ENCODE results near the gene LRIG1.
A peak's percentile ranks its signal among the peaks of the same experiment; 100 is the strongest.
"Not testable (repeated sequence)": the region's sequence is repeated elsewhere in the genome, so short reads cannot be mapped to it uniquely, and the experiment has no call there.

Gene LRIG1

GRCh38 chr3:66426135-66426534 lies 74.7 kb downstream of the LRIG1 start:
- Mint-ChIP-seq H3K36me3 (ENCODE audit: low read depth) (peaks cover 22% of the 10 kb centered on the region), H3K4me3 (peak overlapping the region in 1 of 3 experiments; percentile 23), H3K27ac (peak overlapping the region; percentile 59 to 81 (median 64)), H3K9me3 (peaks cover 23% of the 10 kb centered on the region), H3K4me1 (peaks cover 79% of the 10 kb centered on the region), H3K27me3 (ENCODE audit: low read depth) (no peaks in the 10 kb centered on the region)
- TF ChIP-seq, protein P1, sequence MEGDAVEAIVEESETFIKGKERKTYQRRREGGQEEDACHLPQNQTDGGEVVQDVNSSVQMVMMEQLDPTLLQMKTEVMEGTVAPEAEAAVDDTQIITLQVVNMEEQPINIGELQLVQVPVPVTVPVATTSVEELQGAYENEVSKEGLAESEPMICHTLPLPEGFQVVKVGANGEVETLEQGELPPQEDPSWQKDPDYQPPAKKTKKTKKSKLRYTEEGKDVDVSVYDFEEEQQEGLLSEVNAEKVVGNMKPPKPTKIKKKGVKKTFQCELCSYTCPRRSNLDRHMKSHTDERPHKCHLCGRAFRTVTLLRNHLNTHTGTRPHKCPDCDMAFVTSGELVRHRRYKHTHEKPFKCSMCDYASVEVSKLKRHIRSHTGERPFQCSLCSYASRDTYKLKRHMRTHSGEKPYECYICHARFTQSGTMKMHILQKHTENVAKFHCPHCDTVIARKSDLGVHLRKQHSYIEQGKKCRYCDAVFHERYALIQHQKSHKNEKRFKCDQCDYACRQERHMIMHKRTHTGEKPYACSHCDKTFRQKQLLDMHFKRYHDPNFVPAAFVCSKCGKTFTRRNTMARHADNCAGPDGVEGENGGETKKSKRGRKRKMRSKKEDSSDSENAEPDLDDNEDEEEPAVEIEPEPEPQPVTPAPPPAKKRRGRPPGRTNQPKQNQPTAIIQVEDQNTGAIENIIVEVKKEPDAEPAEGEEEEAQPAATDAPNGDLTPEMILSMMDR (IDR thresholded peaks at IDR 0.05; ENCODE audit: unreplicated experiment in 3 of 3) = no peak

- peaks cover 74% of the 10 kb centered on the region for H3K4me1 Mint-ChIP-seq
- peak overlapping the region in 1 of 3 experiments; percentile 23 for H3K4me3 Mint-ChIP-seq
- TF ChIP-seq, protein P1 (IDR thresholded peaks at IDR 0.05; ENCODE audit: unreplicated experiment in 3 of 3) = no peak
- H3K27me3 Mint-ChIP-seq (ENCODE audit: low read depth) = no peaks in the 10 kb centered on the region
- peak overlapping the region; percentile 59 to 81 (median 64) for H3K27ac Mint-ChIP-seq
- H3K9me3 Mint-ChIP-seq = peaks cover 26% of the 10 kb centered on the region
- H3K36me3 Mint-ChIP-seq (ENCODE audit: low read depth) = peaks cover 27% of the 10 kb centered on the region
Observed at GRCh38 chr3:66425576-66426114, 75.2 kb downstream of the LRIG1 start.

GRCh38 chr3:66425032-66425431 lies 75.8 kb downstream of the LRIG1 start:
- TF ChIP-seq, protein P1 (IDR thresholded peaks at IDR 0.05; ENCODE audit: unreplicated experiment in 3 of 3) = no peak
- Mint-ChIP-seq H3K9me3 (peaks cover 32% of the 10 kb centered on the region), H3K27ac (peak overlapping the region; percentile 59 to 81 (median 64)), H3K4me1 (peaks cover 71% of the 10 kb centered on the region), H3K4me3 (peak overlapping the region in 1 of 3 experiments; percentile 21), H3K27me3 (ENCODE audit: low read depth) (no peaks in the 10 kb centered on the region), H3K36me3 (ENCODE audit: low read depth) (peaks cover 33% of the 10 kb centered on the region)

DNA sequence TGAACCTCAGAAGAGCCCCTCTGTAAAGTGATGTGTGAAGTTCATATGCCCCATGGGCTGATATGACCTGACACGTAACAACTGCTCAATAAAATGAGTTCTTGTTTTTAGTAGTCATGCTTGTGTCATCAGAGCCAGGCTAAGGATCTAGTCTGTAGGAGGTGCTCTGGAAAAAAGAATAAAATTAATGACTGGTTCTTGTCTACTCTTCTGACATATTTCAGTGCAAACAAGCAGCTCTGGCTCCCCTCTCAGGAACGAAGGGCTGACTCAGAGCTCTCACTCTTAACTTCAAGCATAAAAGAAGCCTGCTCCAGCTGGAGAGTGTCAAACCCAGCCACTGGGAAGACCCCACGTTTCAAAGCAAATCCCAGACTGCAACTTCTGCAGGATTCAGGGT lies 77.0 kb downstream of the LRIG1 start:
- no peak overlapping the region for H3K4me3 Mint-ChIP-seq
- peaks cover 65% of the 10 kb centered on the region for H3K4me1 Mint-ChIP-seq
- peaks cover 35% of the 10 kb centered on the region for H3K9me3 Mint-ChIP-seq
- H3K36me3 Mint-ChIP-seq (ENCODE audit: low read depth) = peaks cover 46% of the 10 kb centered on the region
- peak overlapping the region in 2 of 3 experiments; percentile 56 to 59 for H3K27ac Mint-ChIP-seq
- H3K27me3 Mint-ChIP-seq (ENCODE audit: low read depth) = no peaks in the 10 kb centered on the region
- TF ChIP-seq, protein P1 (IDR thresholded peaks at IDR 0.05; ENCODE audit: unreplicated experiment in 3 of 3) = no peak

GRCh38 chr3:66421893-66422292 lies 78.9 kb downstream of the LRIG1 start:
- not testable (repeated sequence) for H3K27me3 Mint-ChIP-seq (ENCODE audit: low read depth); H3K4me3 Mint-ChIP-seq; H3K27ac Mint-ChIP-seq
- H3K36me3 Mint-ChIP-seq (ENCODE audit: low read depth) = peaks cover 56% of the 10 kb centered on the region
- peaks cover 35% of the 10 kb centered on the region for H3K9me3 Mint-ChIP-seq
- peaks cover 62% of the 10 kb centered on the region for H3K4me1 Mint-ChIP-seq

GRCh38 chr3:66421144-66421543 lies 79.7 kb downstream of the LRIG1 start:
- H3K27me3 Mint-ChIP-seq (ENCODE audit: low read depth) = not testable (repeated sequence)

GRCh38 chr3:66419036-66419435 lies 81.8 kb downstream of the LRIG1 start:
- Mint-ChIP-seq H3K4me1 (peaks cover 43% of the 10 kb centered on the region), H3K4me3 (no peak overlapping the region), H3K27me3 (ENCODE audit: low read depth) (no peaks in the 10 kb centered on the region), H3K9me3 (peaks cover 31% of the 10 kb centered on the region), H3K36me3 (ENCODE audit: low read depth) (peaks cover 58% of the 10 kb centered on the region), H3K27ac (peak overlapping the region in 1 of 3 experiments; percentile 45)
- TF ChIP-seq, protein P1 (IDR thresholded peaks at IDR 0.05; ENCODE audit: unreplicated experiment in 3 of 3) = no peak

More at GRCh38 chr3:66421144-66421543, 79.7 kb downstream of the LRIG1 start:
- peaks cover 58% of the 10 kb centered on the region for H3K36me3 Mint-ChIP-seq (ENCODE audit: low read depth)
- not testable (repeated sequence) for H3K27ac Mint-ChIP-seq, H3K4me3 Mint-ChIP-seq
- H3K4me1 Mint-ChIP-seq = peaks cover 62% of the 10 kb centered on the region
- peaks cover 35% of the 10 kb centered on the region for H3K9me3 Mint-ChIP-seq

Measured in nephron (organoid).